C4-2B (cell line): ENCODE results near the gene ST6GALNAC3.

ENCODE experiments used
- H3K27ac ChIP-seq: fragments of 450-650 bp; 2 replicates; pipeline ENCODE4 v1.5.1; 2017
- ZFX ChIP-seq: fragments of 450-650 bp; IDR thresholded peaks from 2 replicates; pipeline ENCODE4 v1.6.1; 2017
- TF ChIP-seq, protein P1 (sequence below): fragments of 450-650 bp; conservative IDR thresholded peaks from 2 replicates; pipeline ENCODE4 v1.5.1; 2017; ENCODE audit warnings: mild to moderate bottlenecking

Gene ST6GALNAC3

DNA sequence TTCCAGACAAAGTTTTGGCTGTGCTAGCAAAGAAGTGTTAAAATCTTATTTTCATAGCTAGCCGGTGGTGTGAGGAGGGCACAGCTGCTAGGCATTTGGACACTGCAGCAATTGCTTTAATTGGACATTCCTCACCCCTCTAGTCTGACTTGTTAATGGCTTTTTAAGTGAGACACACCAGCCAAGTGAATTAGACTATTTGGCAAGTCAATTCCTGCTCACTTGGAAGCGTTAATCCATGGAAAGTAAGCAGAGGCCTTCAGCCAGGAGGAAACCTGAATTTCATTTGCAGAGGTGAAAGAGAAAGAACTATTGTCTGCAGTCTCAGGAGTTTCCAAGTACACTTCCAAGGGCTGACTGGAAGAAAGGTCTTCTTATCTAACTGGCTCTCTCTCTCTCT lies 175.7 kb downstream of the ST6GALNAC3 start:
- TF ChIP-seq ZFX, result no peak
- TF ChIP-seq, protein P1, sequence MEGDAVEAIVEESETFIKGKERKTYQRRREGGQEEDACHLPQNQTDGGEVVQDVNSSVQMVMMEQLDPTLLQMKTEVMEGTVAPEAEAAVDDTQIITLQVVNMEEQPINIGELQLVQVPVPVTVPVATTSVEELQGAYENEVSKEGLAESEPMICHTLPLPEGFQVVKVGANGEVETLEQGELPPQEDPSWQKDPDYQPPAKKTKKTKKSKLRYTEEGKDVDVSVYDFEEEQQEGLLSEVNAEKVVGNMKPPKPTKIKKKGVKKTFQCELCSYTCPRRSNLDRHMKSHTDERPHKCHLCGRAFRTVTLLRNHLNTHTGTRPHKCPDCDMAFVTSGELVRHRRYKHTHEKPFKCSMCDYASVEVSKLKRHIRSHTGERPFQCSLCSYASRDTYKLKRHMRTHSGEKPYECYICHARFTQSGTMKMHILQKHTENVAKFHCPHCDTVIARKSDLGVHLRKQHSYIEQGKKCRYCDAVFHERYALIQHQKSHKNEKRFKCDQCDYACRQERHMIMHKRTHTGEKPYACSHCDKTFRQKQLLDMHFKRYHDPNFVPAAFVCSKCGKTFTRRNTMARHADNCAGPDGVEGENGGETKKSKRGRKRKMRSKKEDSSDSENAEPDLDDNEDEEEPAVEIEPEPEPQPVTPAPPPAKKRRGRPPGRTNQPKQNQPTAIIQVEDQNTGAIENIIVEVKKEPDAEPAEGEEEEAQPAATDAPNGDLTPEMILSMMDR, result no peak
- no peak overlapping the region for H3K27ac ChIP-seq

DNA sequence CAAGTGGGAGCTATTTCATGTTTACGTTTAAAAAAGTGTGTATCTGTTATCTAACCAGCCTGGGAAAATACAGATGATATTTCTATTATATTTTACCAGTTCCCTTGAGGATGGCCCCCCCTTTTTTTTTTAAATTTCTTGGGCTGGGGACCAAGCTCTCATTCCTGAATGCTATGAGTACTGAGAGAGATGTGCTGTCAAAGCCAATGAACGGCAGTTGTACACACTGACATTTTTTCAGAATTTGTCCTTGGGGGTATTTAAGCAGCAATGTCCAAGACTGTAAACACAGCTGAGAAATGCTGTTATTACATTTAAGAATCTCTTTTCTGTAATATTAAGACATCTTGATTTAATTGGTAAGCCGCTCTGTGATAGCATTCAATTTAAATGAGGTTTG lies 177.9 kb downstream of the ST6GALNAC3 start:
- TF ChIP-seq, protein P1, result no peak
- no peak for TF ChIP-seq ZFX
- no peak overlapping the region for H3K27ac ChIP-seq

DNA sequence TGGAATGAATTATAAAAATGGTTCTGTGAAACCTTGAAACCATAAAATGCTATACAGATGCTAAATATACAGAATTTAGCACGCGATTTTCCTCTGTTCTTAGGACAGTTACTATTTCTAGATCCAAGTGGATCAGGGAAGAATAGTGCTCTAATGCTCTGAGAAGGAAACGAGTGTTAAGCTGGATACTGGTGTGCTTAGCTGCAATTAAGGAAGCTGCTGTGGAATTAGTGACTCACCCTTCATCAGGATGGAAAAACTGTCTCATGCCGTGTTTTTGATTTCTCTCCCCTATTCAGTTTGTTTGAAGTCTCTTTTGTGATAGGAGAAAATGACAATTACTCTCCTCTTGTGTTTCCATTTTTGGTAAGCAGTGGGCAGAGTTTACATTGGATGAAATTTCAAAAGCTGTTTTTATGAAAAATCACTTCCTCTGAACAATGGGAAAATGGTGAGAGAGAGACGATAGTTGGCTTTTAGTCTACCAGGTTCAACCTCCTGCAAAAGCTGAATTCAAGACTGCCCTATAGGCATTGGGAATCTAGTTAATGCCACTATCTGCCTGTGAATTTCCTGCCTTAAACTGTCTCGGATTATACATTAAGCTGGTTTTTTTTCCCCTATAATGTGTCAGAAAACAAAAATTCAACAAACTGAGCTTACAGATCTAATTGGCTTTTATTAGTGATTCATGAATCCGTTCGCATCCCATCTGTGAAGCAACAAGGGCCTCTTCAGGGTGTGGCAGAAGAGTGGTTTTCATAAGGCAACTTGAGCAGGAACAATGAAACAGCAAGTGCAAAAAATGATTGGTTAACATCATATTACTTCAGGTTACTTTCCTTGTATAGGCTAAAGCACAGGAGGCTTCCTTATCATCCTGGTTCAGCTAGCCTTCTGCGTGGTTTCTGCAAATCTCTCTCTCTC lies 179.8 kb downstream of the ST6GALNAC3 start:
- TF ChIP-seq, protein P1, result no peak
- no peak for TF ChIP-seq ZFX
- H3K27ac ChIP-seq, result no peak overlapping the region

DNA sequence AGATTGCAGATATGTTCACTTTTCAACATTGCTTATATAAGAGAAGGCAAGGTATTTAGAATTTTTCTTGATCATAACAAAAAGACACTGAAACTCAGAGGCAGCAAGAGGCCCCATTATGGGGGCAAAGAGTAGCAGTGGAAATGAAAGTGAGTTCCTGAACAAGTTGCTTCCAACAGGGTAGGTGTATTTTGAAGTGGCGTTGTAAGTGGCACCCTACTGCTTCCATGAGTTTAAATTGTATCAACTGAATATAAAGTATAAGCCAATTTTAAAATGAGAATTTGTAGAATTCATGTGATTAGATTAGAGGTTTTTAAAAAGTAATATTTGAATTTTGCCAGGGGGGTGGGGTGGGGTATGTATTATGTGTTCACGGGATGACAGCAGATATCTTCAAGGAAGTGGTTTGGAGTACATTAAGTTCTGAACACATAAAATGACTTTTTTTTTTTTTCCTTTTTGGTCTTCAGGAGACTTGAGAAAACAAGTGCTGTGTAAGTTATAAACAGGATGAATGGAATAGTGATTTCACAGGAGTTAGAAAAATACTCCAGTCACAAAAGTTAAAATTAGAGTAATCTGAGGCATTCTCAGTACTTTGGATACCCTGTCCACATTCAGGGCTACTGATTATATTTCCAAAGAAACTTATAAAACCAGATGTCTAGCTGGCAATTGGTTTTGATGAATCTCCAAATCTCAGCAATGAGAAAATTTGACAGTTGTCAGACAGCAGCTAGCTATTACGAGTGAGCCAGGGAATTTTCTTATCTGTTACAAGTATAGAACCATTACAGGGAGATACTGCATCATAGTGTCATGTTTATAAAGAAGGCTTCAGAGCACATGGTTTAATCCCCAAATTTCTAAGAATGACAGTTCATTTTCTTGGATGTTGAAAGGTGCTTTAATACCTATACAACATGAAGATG lies 182.0 kb downstream of the ST6GALNAC3 start:
- H3K27ac ChIP-seq, result no peak overlapping the region
- no peak for TF ChIP-seq ZFX
- TF ChIP-seq, protein P1, result no peak

DNA sequence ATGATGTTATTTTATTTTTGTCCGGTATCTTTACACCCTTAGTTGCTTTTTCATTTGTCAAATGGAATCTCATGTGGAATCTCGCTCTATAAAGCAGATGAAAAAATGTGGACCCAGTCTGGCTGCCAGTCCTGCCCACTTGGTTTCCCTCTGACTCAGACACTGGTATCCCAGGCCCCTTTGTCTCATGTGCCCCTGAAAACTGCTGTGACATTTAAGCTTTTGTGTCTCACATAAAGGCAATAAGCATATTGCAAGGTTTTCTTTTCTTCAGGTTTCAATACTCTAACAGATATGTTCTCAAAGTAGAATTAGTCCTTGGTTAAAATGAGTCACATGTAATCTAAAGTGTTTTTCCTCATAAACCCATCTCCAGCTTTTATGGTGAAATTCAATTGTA lies 183.3 kb downstream of the ST6GALNAC3 start:
- no peak overlapping the region for H3K27ac ChIP-seq
- TF ChIP-seq, protein P1, result no peak
- no peak for TF ChIP-seq ZFX

DNA sequence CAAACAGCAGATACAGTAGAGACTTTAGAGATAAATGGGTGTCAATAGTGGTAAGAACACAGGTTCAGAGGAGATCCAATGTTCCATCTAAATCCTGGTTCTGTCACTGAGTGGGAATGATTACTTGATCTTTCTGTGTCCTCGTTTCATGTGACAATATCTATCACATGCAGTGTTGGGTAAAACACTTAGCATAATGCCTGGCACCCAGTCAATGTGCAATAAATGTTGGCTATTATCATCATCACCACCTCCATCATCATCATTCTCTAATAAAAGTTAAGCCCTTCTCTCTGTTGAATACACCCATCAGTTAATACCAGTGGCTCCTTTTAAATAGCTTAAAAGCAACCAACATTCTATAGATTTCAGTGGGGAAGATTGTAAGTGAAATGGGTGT lies 184.7 kb downstream of the ST6GALNAC3 start:
- no peak overlapping the region for H3K27ac ChIP-seq
- TF ChIP-seq ZFX, result no peak
- TF ChIP-seq, protein P1, result no peak

DNA sequence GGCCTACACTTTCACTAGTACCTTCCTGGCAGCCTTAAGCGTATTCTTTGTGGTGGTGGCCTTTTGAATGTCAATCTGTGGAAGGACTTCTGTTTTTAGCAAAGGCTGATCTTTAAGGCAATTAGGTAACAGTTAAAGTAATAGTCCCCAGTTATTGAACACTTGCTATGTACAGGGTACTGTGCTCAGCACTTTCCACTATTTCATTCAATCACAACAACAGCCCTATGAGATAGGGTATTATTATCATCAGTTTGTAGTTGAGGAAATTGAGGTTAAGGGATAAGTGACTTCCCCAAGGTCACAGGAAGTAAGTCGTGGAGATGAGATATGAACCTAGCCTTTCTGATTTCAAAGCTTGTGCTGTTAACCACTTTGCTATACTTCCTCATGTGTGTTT lies 185.7 kb downstream of the ST6GALNAC3 start:
- TF ChIP-seq, protein P1, result no peak
- no peak for TF ChIP-seq ZFX
- H3K27ac ChIP-seq, result no peak overlapping the region
